GM18520 (cell line): ENCODE measurements around the gene PROM2.

Source experiments
- ATAC-seq: cut with Tn5 transposase; IDR thresholded peaks from one replicate; pipeline ENCODE4 v1.9.1; 2021; ENCODE audit not compliant: unreplicated experiment

The PROM2 gene

GRCh38 chr2:95336406-95336805, 62.2 kb downstream of the PROM2 start:
- no peak for ATAC-seq

- no peak for ATAC-seq
Observed at GRCh38 chr2:95337829-95338228, 63.6 kb downstream of the PROM2 start.
